Gastrocnemius medialis (tissue), 4 donors: Measurements from ENCODE around the gene ARL16.

Source experiments
- POLR2A ChIP-seq, 2 donors: fragments of 450-650 bp; IDR thresholded peaks; one replicate each; pipeline ENCODE4 v1.6.1; 2017; ENCODE audit warnings: antibody characterized with exemption in 2 of 2, mild to moderate bottlenecking in 2 of 2, moderate library complexity in 2 of 2
- TF ChIP-seq, protein P1 (sequence below), 5 experiments: fragments of 450-650 bp in 3 of 5; fragments of 200-600 bp in 2 of 5; sonication (generic) in 2 of 5; IDR thresholded peaks in 4 of 5; conservative IDR thresholded peaks in 1 of 5; 1 replicate in 4 of 5; 2 replicates in 1 of 5; pipeline ENCODE4 v1.5.1; 2016 to 2019; ENCODE audit warnings: antibody characterized with exemption in 5 of 5, mild to moderate bottlenecking in 3 of 5, moderate library complexity in 3 of 5

DNA sequence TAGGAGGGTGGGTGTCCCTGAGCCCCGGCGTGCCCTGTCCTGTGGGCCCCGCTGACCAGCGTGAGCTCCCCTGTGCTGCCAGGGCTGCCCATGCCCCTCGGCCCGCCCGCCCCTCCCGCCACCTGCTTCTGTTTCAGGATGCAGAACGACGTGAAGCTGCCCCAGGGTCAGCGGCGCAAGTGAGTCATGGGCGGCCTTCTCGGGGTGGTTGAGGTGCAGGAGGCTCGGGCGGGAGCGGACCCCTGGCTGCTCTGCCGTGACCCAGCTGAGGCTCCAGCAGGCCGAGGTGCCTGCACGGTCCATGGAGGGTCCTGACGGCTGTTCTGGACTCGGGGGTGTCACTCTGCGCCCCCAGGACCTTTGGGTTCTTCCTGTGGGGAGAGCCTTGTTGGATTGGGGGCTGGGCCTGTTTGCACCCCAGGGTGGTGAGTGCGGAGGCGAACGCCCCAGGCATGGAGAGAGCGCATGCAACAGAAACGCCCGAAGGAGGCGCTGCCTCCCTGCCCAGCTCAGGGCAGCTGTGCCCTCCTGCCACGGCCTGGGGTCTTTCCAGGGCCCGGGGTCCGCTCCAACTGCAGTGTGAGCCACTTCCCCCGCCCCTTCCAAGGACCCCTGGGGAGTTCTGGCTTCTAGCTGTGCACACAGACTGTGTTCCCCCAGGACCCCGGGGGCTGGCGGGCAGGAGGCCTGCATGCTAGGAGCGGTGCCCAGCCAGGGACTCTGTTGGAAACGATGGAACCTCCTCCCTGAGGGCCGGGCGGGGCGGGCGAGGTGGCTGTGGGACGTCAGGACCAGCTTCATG is 32.5 kb upstream of the ARL16 start:
- TF ChIP-seq POLR2A (IDR thresholded peaks at IDR 0.05): no peak
- TF ChIP-seq, protein P1, sequence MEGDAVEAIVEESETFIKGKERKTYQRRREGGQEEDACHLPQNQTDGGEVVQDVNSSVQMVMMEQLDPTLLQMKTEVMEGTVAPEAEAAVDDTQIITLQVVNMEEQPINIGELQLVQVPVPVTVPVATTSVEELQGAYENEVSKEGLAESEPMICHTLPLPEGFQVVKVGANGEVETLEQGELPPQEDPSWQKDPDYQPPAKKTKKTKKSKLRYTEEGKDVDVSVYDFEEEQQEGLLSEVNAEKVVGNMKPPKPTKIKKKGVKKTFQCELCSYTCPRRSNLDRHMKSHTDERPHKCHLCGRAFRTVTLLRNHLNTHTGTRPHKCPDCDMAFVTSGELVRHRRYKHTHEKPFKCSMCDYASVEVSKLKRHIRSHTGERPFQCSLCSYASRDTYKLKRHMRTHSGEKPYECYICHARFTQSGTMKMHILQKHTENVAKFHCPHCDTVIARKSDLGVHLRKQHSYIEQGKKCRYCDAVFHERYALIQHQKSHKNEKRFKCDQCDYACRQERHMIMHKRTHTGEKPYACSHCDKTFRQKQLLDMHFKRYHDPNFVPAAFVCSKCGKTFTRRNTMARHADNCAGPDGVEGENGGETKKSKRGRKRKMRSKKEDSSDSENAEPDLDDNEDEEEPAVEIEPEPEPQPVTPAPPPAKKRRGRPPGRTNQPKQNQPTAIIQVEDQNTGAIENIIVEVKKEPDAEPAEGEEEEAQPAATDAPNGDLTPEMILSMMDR (IDR thresholded peaks at IDR 0.05 in 4 of 5, conservative IDR thresholded peaks at IDR 0.05 in 1 of 5): no peak
